Measurements from ENCODE around the gene SLC39A2.
"Not testable (repeated sequence)": the region's sequence is repeated elsewhere in the genome, so short reads cannot be mapped to it uniquely, and the experiment has no call there.

SLC39A2 gene

DNA sequence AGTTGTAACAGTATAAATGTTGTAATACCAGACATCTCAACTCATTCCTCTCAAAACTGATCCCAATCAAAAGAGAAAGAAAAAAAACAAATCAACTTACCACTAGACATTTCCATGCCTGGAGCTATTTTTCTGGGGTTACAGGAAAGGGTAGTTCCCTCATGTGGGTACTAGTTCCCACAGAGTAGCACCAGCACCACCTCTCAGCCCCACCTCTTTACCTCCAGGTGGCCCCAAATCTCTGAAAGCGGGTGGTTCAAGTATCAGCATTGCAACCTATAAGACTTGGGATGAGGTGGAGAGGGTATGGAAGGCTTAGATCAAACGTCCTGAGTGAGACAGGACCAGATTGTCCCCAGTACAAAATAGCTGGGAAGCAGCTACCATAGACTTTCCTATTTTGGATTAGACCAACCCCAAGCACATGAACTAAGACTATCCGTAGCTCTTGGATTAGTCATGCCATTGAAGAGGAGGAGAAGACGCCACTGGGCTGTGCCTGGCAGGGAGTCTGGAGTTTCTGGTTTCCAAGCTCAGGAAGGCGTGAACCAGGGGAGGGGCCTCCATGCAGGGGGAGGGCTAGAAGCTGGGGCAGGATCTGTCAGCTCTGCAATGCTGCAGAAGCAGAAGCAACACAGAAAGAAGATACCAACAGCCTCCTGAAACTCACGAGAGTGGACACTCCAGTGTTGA, at the start of gene SLC39A2:
Gene SLC39A2 (plus strand): TSS at position 620 of the 693 bp plus-strand sequence. CDS start 154 bp downstream, outside the sequence.
- DNase-seq: no peak

DNA sequence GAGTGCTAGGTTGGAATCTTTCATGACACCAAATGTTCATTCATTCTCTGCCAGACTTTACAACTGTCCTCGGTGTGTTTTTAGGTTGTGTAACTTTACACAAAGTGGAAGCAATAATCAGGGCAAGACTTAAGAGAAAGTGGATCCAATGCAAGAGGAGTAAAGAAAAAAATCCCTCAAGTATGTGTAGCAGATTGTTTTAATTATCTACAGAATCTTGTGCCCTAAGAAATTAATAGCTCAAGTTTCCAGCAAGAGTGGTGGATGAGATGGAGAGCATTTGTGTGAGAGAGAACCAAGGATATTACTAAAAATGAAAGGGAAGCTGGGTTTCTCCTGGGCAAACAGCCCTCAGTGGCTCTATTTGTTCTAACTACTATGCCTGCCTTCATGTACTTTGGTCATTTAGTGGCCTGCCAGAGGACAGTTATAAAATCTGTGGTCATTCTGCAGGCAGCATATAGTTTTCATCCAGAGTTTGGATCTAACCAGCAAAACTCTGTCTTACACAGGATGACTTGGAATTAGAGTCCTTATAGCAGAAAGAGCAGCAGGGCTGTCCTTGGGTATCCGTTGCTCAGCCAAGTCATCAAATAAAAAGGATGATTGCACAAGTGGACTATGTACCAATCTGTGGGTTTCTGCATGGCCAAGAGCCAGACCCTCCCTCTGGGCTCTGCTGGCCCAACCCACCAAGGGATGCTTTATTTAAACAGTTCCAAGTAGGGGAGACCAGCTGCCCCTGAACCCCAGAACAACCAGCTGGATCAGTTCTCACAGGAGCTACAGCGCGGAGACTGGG, 44.2 kb upstream of the SLC39A2 start, which contains the start of gene RNASE2:
Gene RNASE2 (plus strand): TSS at position 752 of the 802 bp plus-strand sequence. CDS start 285 bp downstream, outside the sequence.
- DNase-seq: not testable (repeated sequence)

- not testable (repeated sequence) for DNase-seq
Observed at GRCh38 chr14:20955538-20955873, 43.6 kb upstream of the SLC39A2 start.

GRCh38 chr14:20956376-20956976, 42.6 kb upstream of the SLC39A2 start:
- DNase-seq: no peak

DNA sequence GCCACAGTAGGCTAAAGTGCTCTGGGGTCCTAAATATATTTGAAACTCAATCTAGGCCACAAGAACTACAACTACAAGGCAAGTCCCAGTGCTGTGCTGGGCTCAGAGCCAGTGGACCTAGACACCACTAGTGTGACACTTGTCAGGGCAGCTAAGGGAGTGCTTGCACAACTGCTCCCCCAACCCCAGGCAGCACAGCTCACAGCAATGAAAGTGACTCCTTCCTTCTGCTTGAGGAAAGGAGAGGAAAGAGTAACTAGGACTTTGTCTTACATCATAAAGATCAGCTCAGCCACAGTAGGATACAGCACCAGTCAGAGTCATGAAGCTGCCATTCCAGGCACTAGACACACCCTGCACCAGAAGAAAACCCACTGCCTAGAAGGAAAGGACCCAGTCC, 40.1 kb upstream of the SLC39A2 start:
- not testable (repeated sequence) for DNase-seq

DNA sequence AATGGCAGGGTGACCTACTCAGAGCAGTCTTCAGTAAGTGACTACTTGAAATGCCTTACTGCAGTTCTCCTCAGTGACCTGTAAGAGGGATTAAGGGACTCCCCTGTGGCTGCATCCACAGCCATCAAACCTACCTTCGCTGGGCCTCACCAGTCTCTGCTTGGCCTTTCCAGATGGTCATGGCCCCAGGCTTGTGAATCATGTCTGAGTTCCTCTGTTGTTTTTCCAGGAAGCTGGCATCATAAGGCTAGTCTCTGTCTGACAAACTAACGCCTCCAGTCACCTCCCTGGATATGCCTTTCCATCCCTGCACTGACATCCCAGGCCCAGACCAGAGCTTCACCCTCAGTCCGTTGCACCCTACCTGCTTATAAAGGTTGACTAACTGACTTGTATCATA, 29.8 kb upstream of the SLC39A2 start:
- no peak for DNase-seq

- DNase-seq: no peak
Observed at GRCh38 chr14:20970647-20970982, 28.5 kb upstream of the SLC39A2 start.

- DNase-seq: peak; percentile 65
Observed at GRCh38 chr14:20970983-20971704, 27.9 kb upstream of the SLC39A2 start.

GRCh38 chr14:20971705-20972021, 27.4 kb upstream of the SLC39A2 start:
- DNase-seq: no peak

- no peak for DNase-seq
Observed at GRCh38 chr14:20973501-20973900, 25.6 kb upstream of the SLC39A2 start.

DNA sequence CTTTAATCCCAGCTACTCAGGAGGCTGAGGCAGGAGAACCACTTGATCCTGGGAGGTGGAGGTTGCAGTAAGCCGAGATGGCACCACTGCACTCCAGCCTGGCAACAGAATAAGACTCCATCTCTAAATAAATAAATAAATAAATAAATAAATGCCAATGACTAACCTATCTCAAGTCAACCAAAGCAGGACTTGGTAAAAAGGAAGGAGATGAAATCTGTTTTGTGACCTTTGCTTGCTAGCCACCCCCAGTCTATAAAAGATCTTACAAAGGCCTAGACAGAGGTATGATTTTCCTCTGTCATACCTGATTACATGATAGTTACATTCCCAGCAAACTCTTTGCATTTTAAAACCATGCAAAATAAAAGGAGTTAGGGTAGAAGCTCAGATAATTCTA, 22.8 kb upstream of the SLC39A2 start:
- no peak for DNase-seq

DNA sequence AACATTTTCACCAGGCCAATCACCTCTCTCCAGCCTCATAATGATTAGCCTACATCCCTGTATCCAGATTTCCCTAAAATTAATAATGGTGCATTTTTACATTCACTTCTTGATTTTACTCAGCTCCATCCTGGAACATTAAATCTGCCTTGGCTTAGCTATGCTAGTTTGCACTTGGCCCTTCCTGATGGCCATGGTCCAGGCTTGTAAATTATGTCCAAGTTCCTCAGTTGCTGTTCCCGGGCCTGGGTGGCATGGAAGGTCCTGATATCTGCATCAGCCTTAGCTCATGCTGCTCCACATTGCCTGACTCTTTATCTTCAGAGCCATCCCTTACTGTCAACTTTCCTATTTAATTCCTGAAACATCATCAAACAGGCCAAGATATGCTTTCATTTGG, 20.4 kb upstream of the SLC39A2 start:
- DNase-seq: no peak

DNA sequence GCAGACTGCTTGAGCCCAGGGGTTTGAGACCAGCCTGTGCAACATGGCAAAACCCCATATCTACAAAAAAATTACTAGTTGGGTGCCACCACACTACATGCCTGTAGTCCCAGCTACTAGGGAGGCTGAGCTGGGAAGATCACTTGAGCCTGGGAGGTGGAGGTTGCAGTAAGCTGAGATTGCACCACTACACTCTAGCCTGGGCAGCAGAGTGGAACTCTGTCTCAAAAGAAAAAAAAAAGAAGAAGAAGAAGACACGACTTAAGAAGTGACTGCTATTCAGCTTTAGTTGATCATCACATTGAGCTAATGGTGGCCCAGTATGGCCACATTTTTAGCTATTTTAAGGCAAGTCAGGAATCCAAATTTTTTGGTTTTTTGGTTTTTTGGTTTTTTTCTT, 18.2 kb upstream of the SLC39A2 start:
- DNase-seq: no peak

GRCh38 chr14:20982646-20983369, 16.3 kb upstream of the SLC39A2 start:
- no peak for DNase-seq

DNA sequence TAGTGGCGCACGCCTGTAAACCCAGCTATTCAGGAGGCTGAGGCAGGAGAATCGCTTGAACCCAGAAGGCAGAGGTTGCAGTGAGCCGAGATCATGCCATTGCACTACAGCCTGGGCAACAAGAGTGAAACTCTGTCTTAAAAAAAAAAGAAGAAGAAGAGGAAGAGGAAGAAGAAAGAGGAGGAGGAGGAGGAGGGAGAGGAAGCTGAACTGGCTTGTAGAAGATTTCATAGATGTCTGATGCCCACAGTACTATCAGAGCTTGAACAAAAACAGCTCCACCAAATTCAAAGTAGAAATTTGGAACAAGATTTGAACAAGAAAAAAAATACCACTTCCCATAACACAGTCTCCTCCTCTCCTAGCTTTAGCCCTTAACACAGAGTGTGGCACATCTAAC, 13.4 kb upstream of the SLC39A2 start:
- DNase-seq: not testable (repeated sequence)

GRCh38 chr14:20986811-20987210, 12.3 kb upstream of the SLC39A2 start:
- DNase-seq: no peak

- DNase-seq: no peak
Observed at GRCh38 chr14:20988717-20989470, 10.2 kb upstream of the SLC39A2 start.

DNA sequence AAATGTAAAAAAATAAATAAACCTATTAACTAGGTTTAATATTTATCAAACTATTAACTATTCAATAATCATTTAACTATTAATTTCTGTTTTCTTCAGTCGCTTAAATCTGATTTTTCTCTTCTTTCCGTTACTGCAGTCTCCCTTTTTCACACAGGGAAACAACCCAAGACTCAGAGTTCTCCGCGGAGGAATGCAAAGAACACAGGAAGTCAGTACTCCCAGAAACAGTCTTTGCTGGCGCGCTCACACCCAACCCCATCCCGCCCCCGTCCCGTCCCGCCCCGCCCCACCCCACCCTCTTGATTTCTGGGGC, 9.7 kb upstream of the SLC39A2 start:
- DNase-seq: no peak

- DNase-seq: peak; percentile 78
Observed at GRCh38 chr14:20989787-20990600, 9.1 kb upstream of the SLC39A2 start, which contains the start of gene METTL17. Gene METTL17 (plus strand): TSS chr14:20989980. CDS start chr14:20990003, 23 bp downstream.

- no peak for DNase-seq
Observed at GRCh38 chr14:20996521-20996920, 2.6 kb upstream of the SLC39A2 start.

GRCh38 chr14:20997115-20997514, 2.0 kb upstream of the SLC39A2 start:
- no peak for DNase-seq

Data from activated effector memory CD4-positive, alpha-beta T cell treated with Interleukin-2 at 50 U/mL for 16 hours (primary cell).